ENCODE data around the gene RBL2.

GRCh38 chr16:53503991-53504663 lies 69.9 kb downstream of the RBL2 start:
- TF ChIP-seq POLR2AphosphoS5 (IDR thresholded peaks at IDR 0.05; ENCODE audit: borderline replicate concordance, low read depth, low read length) (no peak), EZH2 (IDR thresholded peaks at IDR 0.05) (no peak)

All from SK-N-MC (cell line).